H1 (cell line): ENCODE results near the gene ARHGEF11. TPM values are rescaled to one million over a fixed set of nuclear protein-coding genes. Genes with fewer than 3 reads are reported as not detected.

Source experiments
- CTCF ChIA-PET: fragments of 300-600 bp; sonication (Branson Sonifier 250); formaldehyde crosslinking; loops from one replicate; lab custom pipeline; 2021; ENCODE audit not compliant: partially characterized antibody; lab: Charles Lee
- POLR2A ChIA-PET: fragments of 300-600 bp; sonication (Branson Sonifier 250); formaldehyde crosslinking; loops from one replicate; lab custom pipeline; 2021; ENCODE audit warnings: inconsistent platforms; ENCODE audit not compliant: partially characterized antibody; lab: Charles Lee
- DNase-seq, 2 experiments: peaks; one replicate each; pipeline versions ENCODE4 v3.0.0 to v3.0.0-alpha.2; 2010 to 2022; ENCODE audit warnings: low spot score in 2 of 2, low read depth in 1 of 2, mixed read lengths in 1 of 2
- FAIRE-seq: peaks from 2 replicates; lab custom pipeline; 2011; peaks lifted over from hg19 to GRCh38; lab: Jason Lieb, UNC
- H2AFZ ChIP-seq: 2 replicates; pipeline ENCODE4 v1.8.1; 2012; ENCODE audit warnings: low read length, inconsistent platforms
- H2AK5ac ChIP-seq: 2 replicates; pipeline ENCODE4 v1.6.1; 2013; ENCODE audit warnings: low read depth, low read length
- H2BK120ac ChIP-seq: replicated peaks from 2 replicates; pipeline ENCODE3; 2013; ENCODE audit warnings: low read depth, low read length, inconsistent platforms
- H2BK12ac ChIP-seq: 2 replicates; pipeline ENCODE4 v1.6.1; 2013; ENCODE audit warnings: low read depth, low read length
- H2BK15ac ChIP-seq: 2 replicates; pipeline ENCODE4 v1.6.1; 2013; ENCODE audit warnings: low read length
- H2BK20ac ChIP-seq: 2 replicates; pipeline ENCODE4 v1.6.1; 2013; ENCODE audit warnings: low read length
- H2BK5ac ChIP-seq: 2 replicates; pipeline ENCODE4 v1.6.1; 2013; ENCODE audit warnings: low read depth, low read length
- H3K14ac ChIP-seq: 2 replicates; pipeline ENCODE4 v1.6.1; 2013; ENCODE audit warnings: inconsistent platforms; ENCODE audit not compliant: insufficient read length
- H3K18ac ChIP-seq: 2 replicates; pipeline ENCODE4 v1.6.1; 2013; ENCODE audit warnings: low read length; ENCODE audit errors: extremely low read depth
- H3K23ac ChIP-seq: 2 replicates; pipeline ENCODE4 v1.6.1; 2013; ENCODE audit warnings: inconsistent platforms; ENCODE audit not compliant: insufficient read length
- H3K23me2 ChIP-seq: 2 replicates; pipeline ENCODE4 v1.6.1; 2013; ENCODE audit warnings: low read depth, low read length
- H3K27ac ChIP-seq: 2 replicates; pipeline ENCODE4 v1.6.1; 2011; ENCODE audit warnings: low read depth, low read length, inconsistent platforms
- H3K27me3 ChIP-seq, 4 experiments: replicated peaks in 1 of 4; 1 replicate in 1 of 4; 2 replicates in 3 of 4; pipeline versions ENCODE4 v1.6.1 to v1.8.1; 2011 to 2013; ENCODE audit warnings: low read length in 3 of 4, mild to moderate bottlenecking in 3 of 4, inconsistent platforms in 2 of 4, mixed read lengths in 2 of 4, moderate library complexity in 1 of 4; ENCODE audit not compliant: control insufficient read depth in 3 of 4, insufficient read depth in 3 of 4; ENCODE audit errors: extremely low read depth in 1 of 4
- H3K36me3 ChIP-seq, 4 experiments: 2 replicates each; pipeline versions ENCODE4 v1.6.1 to v1.8.1; 2011 to 2013; ENCODE audit warnings: mild to moderate bottlenecking in 4 of 4, low read length in 3 of 4, moderate library complexity in 2 of 4, control low read depth in 1 of 4, inconsistent platforms in 1 of 4; ENCODE audit not compliant: insufficient read depth in 4 of 4, control insufficient read depth in 2 of 4
- H3K4ac ChIP-seq: replicated peaks from 2 replicates; pipeline ENCODE3; 2013; ENCODE audit warnings: low read length, low read depth, mixed read lengths, inconsistent platforms; ENCODE audit not compliant: insufficient read length
- H3K4me1 ChIP-seq, 4 experiments: replicated peaks in 1 of 4; 1 replicate in 1 of 4; 2 replicates in 3 of 4; pipeline versions ENCODE4 v1.6.1 to v1.8.1; 2011 to 2013; ENCODE audit warnings: low read length in 3 of 4, inconsistent platforms in 2 of 4, mixed read lengths in 1 of 4; ENCODE audit not compliant: insufficient read depth in 4 of 4, control insufficient read depth in 3 of 4
- H3K4me2 ChIP-seq, 2 experiments: 2 replicates each; pipeline versions ENCODE4 v1.6.1 to v1.8.1; 2011 to 2013; ENCODE audit warnings: low read depth in 2 of 2, low read length in 2 of 2, control low read depth in 1 of 2, inconsistent platforms in 1 of 2, mild to moderate bottlenecking in 1 of 2; ENCODE audit not compliant: insufficient read depth in 1 of 2
- H3K4me3 ChIP-seq, 4 experiments: fragments of 200-600, 300-600 bp in 1 of 4; sonication (generic), shearing (Covaris generic), sonication (Bioruptor Twin) in 1 of 4; 2 replicates each; pipeline versions ENCODE4 v1.5.1 to v1.8.1; 2011 to 2016; ENCODE audit warnings: low read length in 4 of 4, low read depth in 3 of 4, control low read depth in 2 of 4, inconsistent platforms in 2 of 4, mild to moderate bottlenecking in 2 of 4, mixed read lengths in 1 of 4, moderate library complexity in 1 of 4; ENCODE audit not compliant: insufficient read depth in 2 of 4; ENCODE audit errors: extremely low read depth in 1 of 4
- H3K56ac ChIP-seq: replicated peaks from 2 replicates; pipeline ENCODE3; 2013; ENCODE audit warnings: low read depth, mild to moderate bottlenecking, mixed read lengths, low read length, inconsistent platforms; ENCODE audit not compliant: insufficient read length
- H3K79me1 ChIP-seq: 2 replicates; pipeline ENCODE4 v1.6.1; 2013; ENCODE audit warnings: low read depth, low read length, control low read depth
- H3K79me2 ChIP-seq, 2 experiments: 2 replicates each; pipeline versions ENCODE4 v1.6.1 to v1.8.1; 2012 to 2013; ENCODE audit warnings: low read length in 2 of 2, mild to moderate bottlenecking in 2 of 2, inconsistent platforms in 1 of 2; ENCODE audit not compliant: insufficient read depth in 2 of 2, control insufficient read depth in 1 of 2
- H3K9ac ChIP-seq, 4 experiments: replicated peaks in 1 of 4; 1 replicate in 1 of 4; 2 replicates in 3 of 4; pipeline versions ENCODE4 v1.6.1 to v1.8.1; 2011 to 2013; ENCODE audit warnings: low read depth in 3 of 4, low read length in 3 of 4, control low read depth in 2 of 4, mild to moderate bottlenecking in 2 of 4, moderate library complexity in 2 of 4, inconsistent platforms in 1 of 4; ENCODE audit errors: extremely low read depth in 1 of 4
- H3K9me3 ChIP-seq, 2 experiments: 2 replicates each; pipeline versions ENCODE4 v1.6.1 to v1.8.1; 2012 to 2013; ENCODE audit warnings: mild to moderate bottlenecking in 2 of 2, moderate library complexity in 2 of 2, control low read depth in 1 of 2, inconsistent platforms in 1 of 2, low read depth in 1 of 2, low read length in 1 of 2, mixed read lengths in 1 of 2; ENCODE audit not compliant: insufficient read depth in 2 of 2
- H4K20me1 ChIP-seq, 2 experiments: replicated peaks in 1 of 2; 2 replicates each; pipeline versions ENCODE3 to v1.8.1; 2011 to 2013; ENCODE audit warnings: inconsistent platforms in 2 of 2, low read length in 2 of 2, mild to moderate bottlenecking in 1 of 2; ENCODE audit not compliant: insufficient read depth in 2 of 2, control insufficient read depth in 1 of 2
- H4K5ac ChIP-seq: 2 replicates; pipeline ENCODE4 v1.6.1; 2013; ENCODE audit warnings: low read length, low read depth, mixed read lengths, inconsistent platforms; ENCODE audit not compliant: insufficient read length
- H4K8ac ChIP-seq: 2 replicates; pipeline ENCODE4 v1.8.0; 2013; ENCODE audit warnings: mild to moderate bottlenecking, moderate library complexity, low read length, inconsistent platforms; ENCODE audit not compliant: insufficient read depth; ENCODE audit errors: extremely low read depth
- H4K91ac ChIP-seq: replicated peaks from 2 replicates; pipeline ENCODE3; 2013; ENCODE audit warnings: low read length, mixed read lengths, inconsistent platforms; ENCODE audit not compliant: insufficient read length
- CEBPB ChIP-seq: IDR thresholded peaks from 2 replicates; pipeline ENCODE4 v1.6.1; 2012; ENCODE audit warnings: low read depth, low read length
- TBP ChIP-seq: IDR thresholded peaks from 2 replicates; pipeline ENCODE4 v1.6.1; 2011; ENCODE audit warnings: low read depth, low read length, improper control_type of control experiment
- WGBS, 2 experiments: shearing (Covaris generic) in 1 of 2; methylation state at CpG; one replicate each; pipeline versions ENCODE4 v1.1.6 to v1.1.7; 2013 to 2015; ENCODE audit warnings: low lambda C conversion rate in 2 of 2, mixed read lengths in 2 of 2, inconsistent platforms in 1 of 2, low coverage in 1 of 2, missing lambda C conversion rate in 1 of 2; ENCODE audit not compliant: insufficient replicate concordance in 2 of 2, insufficient coverage in 1 of 2, insufficient read length in 1 of 2; ENCODE audit errors: extremely low coverage in 1 of 2, missing lambda C conversion rate in 1 of 2; 5-methylcytosine and 5-hydroxymethylcytosine counted together
- polyA plus RNA-seq, 7 experiments: library from polyadenylated mRNA; depleted of rRNA in 3 of 7; stranded (reverse) in 5 of 7; unstranded in 2 of 7; fragments of >200 nt in 5 of 7; fragments of 200-250 nt in 2 of 7; gene quantifications; 1 replicate in 5 of 7; 2 replicates in 1 of 7; 4 replicates in 1 of 7; pipeline versions ENCODE4 v1.2.1 to v1.2.3, GENCODE V29; 2011 to 2013; ENCODE audit warnings: missing spikeins in 2 of 7, mixed read lengths in 2 of 7
- total RNA-seq: library from RNA; stranded (reverse); fragmentation: NEBNext Ultra II Directional; extraction: Animal tissue kit (Norgen Biotek cat#: 25700); gene quantifications from 2 replicates; pipeline ENCODE4 v1.2.1, GENCODE V29; 2021

The ARHGEF11 gene
- total and polyA plus RNA-seq, 2 of the 8 experiments (the other 6 are each of a cell fraction or from before 2014, with no cell fraction given) = 19.9 to 33.1 TPM

GRCh38 chr1:156995412-156995811 is 50.1 kb downstream of the ARHGEF11 start:
- no peak overlapping the region for H3K4me3 ChIP-seq
- H3K18ac ChIP-seq = no peak overlapping the region
- no peak overlapping the region for H4K8ac ChIP-seq
- H3K79me1 ChIP-seq = peaks cover 12% of the 10 kb centered on the region; the same call in 1 of the 2 replicates
- no peaks in the 10 kb centered on the region for H3K9me3 ChIP-seq
- no peak overlapping the region for H4K5ac ChIP-seq
- no peak for FAIRE-seq
- no peak overlapping the region for H2BK20ac ChIP-seq
- H2BK5ac ChIP-seq = no peak overlapping the region
- TF ChIP-seq TBP (no peak), CEBPB (0 out of 2 replicates have a peak, but pooled peaks have one; percentile 25)
- no peak overlapping the region for H3K27ac ChIP-seq
- no peaks in the 10 kb centered on the region for H3K4me1 ChIP-seq
- H4K20me1 ChIP-seq = peaks cover 1 to 10% of the 10 kb centered on the region in 2 experiments
- ChIA-PET CTCF (interaction anchor here (1.1 to 2.4 kb wide), 4 partner anchors 39 to 95 kb away, joined by 3 to 6 read pairs (median 4); no protein-coding TSS in a partner anchor), POLR2A (interaction anchor here (1.7 kb wide), 1 partner anchor 10 kb away, joined by 5 read pairs; no protein-coding TSS in a partner anchor)
- no peak overlapping the region for H3K4me2 ChIP-seq
- H3K9ac ChIP-seq = no peak overlapping the region
- no peaks in the 10 kb centered on the region for H3K27me3 ChIP-seq
- no peaks in the 10 kb centered on the region; a peak in 1 of 8 replicates for H3K36me3 ChIP-seq
- H3K14ac ChIP-seq = no peak overlapping the region
- WGBS, 2 experiments = 85% methylated on average over 2 of the region's 5 CpGs; no CpG with 5 or more reads in 1 of the 2 experiments
- H3K23ac ChIP-seq = no peak overlapping the region
- no peak overlapping the region for H2BK12ac ChIP-seq
- H3K56ac ChIP-seq = no peak overlapping the region
- H3K23me2 ChIP-seq = no peaks in the 10 kb centered on the region
- no peak overlapping the region for H3K4ac ChIP-seq
- no peak overlapping the region for H2BK120ac ChIP-seq
- no peak overlapping the region for H2BK15ac ChIP-seq
- H2AFZ ChIP-seq = no peak overlapping the region
- H2AK5ac ChIP-seq = no peak overlapping the region
- H3K79me2 ChIP-seq = peaks cover 0 to 24% of the 10 kb centered on the region in 2 experiments; a peak in 2 of 4 replicates
- no peak overlapping the region for H4K91ac ChIP-seq
- no peak for DNase-seq
